ENCODE results near the gene AMZ1. TPM values are rescaled to one million over a fixed set of nuclear protein-coding genes. Genes with fewer than 3 reads are reported as not detected.
"Not testable (repeated sequence)": the region's sequence is repeated elsewhere in the genome, so short reads cannot be mapped to it uniquely, and the experiment has no call there.

The AMZ1 gene
- polyA plus RNA-seq, 3 donors from 2014 or later: 0.11 TPM; not detected in 2

GRCh38 chr7:2729031-2729892 lies 41.3 kb downstream of the AMZ1 start:
- Mint-ChIP-seq H3K4me1 (peaks cover 10 to 12% of the 10 kb centered on the region in 2 donors), H3K4me3 (no peak overlapping the region), H3K36me3 (peaks cover 8 to 40% (median 13%) of the 10 kb centered on the region in 3 donors), H3K27ac (peak overlapping the region in 1 of 6 donors; percentile 10), H3K27me3 (ENCODE audit: low read depth in 3 of 3) (peaks cover 0 to 4% (median 0%) of the 10 kb centered on the region in 3 donors), H3K9me3 (no peaks in the 10 kb centered on the region)
- no peak for DNase-seq

- Mint-ChIP-seq H3K9me3 (no peaks in the 10 kb centered on the region), H3K36me3 (peaks cover 8 to 40% (median 13%) of the 10 kb centered on the region in 3 donors), H3K27ac (peak overlapping the region in 1 of 6 donors; percentile 10), H3K4me3 (no peak overlapping the region), H3K4me1 (peaks cover 18 to 21% of the 10 kb centered on the region in 2 donors), H3K27me3 (ENCODE audit: low read depth in 3 of 3) (peaks cover 0 to 3% (median under 1%) of the 10 kb centered on the region in 3 donors)
- DNase-seq: no peak
Measured at GRCh38 chr7:2729893-2730716, 42.1 kb downstream of the AMZ1 start.

DNA sequence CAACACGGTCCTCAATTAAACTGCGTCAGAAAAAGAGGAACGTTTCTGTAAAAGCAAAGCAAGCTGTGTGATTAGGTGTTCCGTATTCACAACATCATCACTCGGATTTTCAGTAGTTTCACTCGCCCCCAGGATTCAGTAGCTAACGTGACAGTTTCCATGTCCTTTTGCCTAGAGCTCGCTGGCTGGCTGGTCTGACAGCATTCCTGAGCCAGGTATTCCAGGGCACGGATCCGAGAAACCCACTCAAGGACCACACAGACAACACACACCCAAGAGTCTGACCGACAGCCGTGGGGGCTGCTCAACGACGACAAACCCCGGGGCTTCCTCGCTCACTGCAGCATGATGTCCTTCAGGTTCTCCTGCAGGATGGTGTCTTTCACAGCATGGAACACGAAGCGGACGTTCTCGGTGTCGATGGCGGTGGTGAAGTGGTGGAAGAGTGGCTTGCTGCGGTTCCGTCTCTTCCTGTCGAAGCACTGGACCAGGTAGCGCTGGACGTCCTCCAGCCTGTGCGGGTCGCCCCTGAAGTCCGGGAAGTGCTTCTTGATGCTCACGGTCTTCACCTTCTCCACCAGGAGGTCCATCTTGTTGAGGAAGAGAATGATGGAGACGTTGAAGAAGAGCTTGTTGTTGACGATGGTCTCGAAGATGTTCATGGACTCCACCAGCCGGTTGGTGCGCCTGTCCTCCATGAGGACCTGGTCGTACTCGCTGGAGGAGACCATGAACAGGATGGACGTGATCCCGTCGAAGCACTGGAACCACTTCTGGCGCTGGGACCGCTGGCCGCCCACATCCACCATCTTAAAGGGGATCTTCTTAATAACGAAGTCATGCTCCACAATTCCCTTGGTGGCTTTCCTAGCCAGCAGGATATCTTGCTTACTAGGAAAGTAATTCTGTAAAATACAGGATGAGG lies 43.1 kb downstream of the AMZ1 start:
- peaks cover 21 to 29% of the 10 kb centered on the region in 2 donors for H3K4me1 Mint-ChIP-seq
- peaks cover 0 to 5% (median 3%) of the 10 kb centered on the region in 3 donors for H3K27me3 Mint-ChIP-seq (ENCODE audit: low read depth in 3 of 3)
- no peak for DNase-seq
- peaks cover 8 to 36% (median 13%) of the 10 kb centered on the region in 3 donors for H3K36me3 Mint-ChIP-seq
- H3K27ac Mint-ChIP-seq: no peak overlapping the region
- no peaks in the 10 kb centered on the region for H3K9me3 Mint-ChIP-seq
- H3K4me3 Mint-ChIP-seq: no peak overlapping the region

GRCh38 chr7:2732388-2732787 lies 44.4 kb downstream of the AMZ1 start:
- Mint-ChIP-seq H3K4me1 (peaks cover 22 to 29% of the 10 kb centered on the region in 2 donors), H3K36me3 (peaks cover 11 to 36% (median 13%) of the 10 kb centered on the region in 3 donors)

GRCh38 chr7:2732959-2733584 lies 45.1 kb downstream of the AMZ1 start:
- Mint-ChIP-seq H3K36me3 (peaks cover 11 to 36% (median 11%) of the 10 kb centered on the region in 3 donors), H3K27me3 (ENCODE audit: low read depth in 3 of 3) (peaks cover 0 to 7% (median 3%) of the 10 kb centered on the region in 3 donors), H3K9me3 (no peaks in the 10 kb centered on the region), H3K4me3 (no peak overlapping the region), H3K4me1 (peaks cover 22 to 30% of the 10 kb centered on the region in 2 donors), H3K27ac (no peak overlapping the region)
- DNase-seq: no peak

More at GRCh38 chr7:2732388-2732787, 44.4 kb downstream of the AMZ1 start:
- Mint-ChIP-seq H3K27me3 (ENCODE audit: low read depth in 3 of 3) (peaks cover 0 to 7% (median 3%) of the 10 kb centered on the region in 3 donors), H3K27ac (no peak overlapping the region), H3K4me3 (no peak overlapping the region), H3K9me3 (no peaks in the 10 kb centered on the region)
- no peak for DNase-seq

DNA sequence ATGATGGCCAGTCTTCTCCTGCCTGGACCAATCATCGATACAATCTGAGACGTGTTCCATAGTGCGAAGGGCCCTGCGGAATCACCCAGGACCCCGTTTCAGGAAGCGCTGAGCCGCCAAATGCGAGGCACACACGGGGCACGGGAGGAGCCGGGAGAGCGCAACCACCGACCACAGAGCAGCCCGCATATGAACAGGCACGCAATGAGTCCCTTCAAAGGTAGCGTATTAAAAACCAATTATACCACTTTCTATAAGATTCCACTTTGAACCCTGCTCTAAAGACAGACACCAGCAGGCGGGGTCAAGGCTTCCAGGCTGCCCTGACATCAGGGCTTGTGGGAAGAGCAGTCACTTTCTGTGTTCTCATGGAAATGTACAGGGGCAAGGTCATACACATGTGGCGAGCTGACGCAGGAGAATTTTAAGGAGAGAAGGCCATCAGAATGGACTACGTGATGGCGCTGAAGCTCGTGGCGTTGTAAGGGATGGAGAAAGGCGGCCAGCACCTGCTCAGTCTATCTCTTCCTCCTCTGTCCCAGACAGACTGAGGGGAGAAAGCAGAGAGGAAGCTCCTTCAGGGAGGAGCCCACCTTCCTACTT lies 46.2 kb downstream of the AMZ1 start:
- Mint-ChIP-seq H3K9me3 (no peaks in the 10 kb centered on the region), H3K27ac (peak overlapping the region in 1 of 6 donors; percentile 84), H3K4me3 (no peak overlapping the region), H3K36me3 (peaks cover 8 to 28% (median 11%) of the 10 kb centered on the region in 3 donors), H3K4me1 (peaks cover 24 to 34% of the 10 kb centered on the region in 2 donors), H3K27me3 (ENCODE audit: low read depth in 3 of 3) (peaks cover 0 to 7% (median 3%) of the 10 kb centered on the region in 3 donors)
- no peak for DNase-seq

GRCh38 chr7:2734751-2735571 lies 47.0 kb downstream of the AMZ1 start:
- Mint-ChIP-seq H3K27ac (no peak overlapping the region), H3K4me1 (peaks cover 24 to 34% of the 10 kb centered on the region in 2 donors), H3K27me3 (ENCODE audit: low read depth in 3 of 3) (peaks cover 0 to 8% (median 3%) of the 10 kb centered on the region in 3 donors), H3K9me3 (no peaks in the 10 kb centered on the region), H3K4me3 (peak overlapping the region in 1 of 5 donors; percentile 10), H3K36me3 (peaks cover 4 to 24% (median 11%) of the 10 kb centered on the region in 3 donors)
- no peak for DNase-seq

DNA sequence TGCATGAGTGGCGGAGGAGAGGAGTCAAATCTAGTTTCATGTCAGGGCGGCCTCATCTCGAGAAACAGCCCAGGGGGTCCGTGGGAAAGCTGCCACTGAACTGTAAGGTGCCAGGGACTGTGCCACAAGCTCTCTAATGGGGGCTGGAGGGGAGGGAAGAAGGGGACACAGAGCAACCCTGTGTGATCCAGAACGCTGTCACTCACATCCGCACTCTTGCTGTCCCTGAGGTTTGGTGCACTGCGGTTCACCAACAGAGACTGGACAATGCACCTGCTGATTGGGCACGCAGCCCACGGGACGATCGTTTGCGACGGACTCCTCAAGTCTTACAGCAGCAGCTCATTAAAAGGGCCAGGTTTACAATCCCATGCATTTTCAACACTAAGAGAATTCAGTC lies 47.7 kb downstream of the AMZ1 start:
- H3K36me3 Mint-ChIP-seq: peaks cover 0 to 19% (median 11%) of the 10 kb centered on the region in 3 donors
- H3K4me1 Mint-ChIP-seq: peaks cover 24 to 34% of the 10 kb centered on the region in 2 donors
- no peak for DNase-seq
- no peaks in the 10 kb centered on the region for H3K9me3 Mint-ChIP-seq
- H3K27ac Mint-ChIP-seq: no peak overlapping the region
- H3K4me3 Mint-ChIP-seq: no peak overlapping the region
- H3K27me3 Mint-ChIP-seq (ENCODE audit: low read depth in 3 of 3): peaks cover 2 to 8% (median 3%) of the 10 kb centered on the region in 3 donors

- no peaks in the 10 kb centered on the region for H3K9me3 Mint-ChIP-seq
- no peak overlapping the region for H3K4me3 Mint-ChIP-seq
- no peak for DNase-seq
- peaks cover 0 to 12% (median 11%) of the 10 kb centered on the region in 3 donors for H3K36me3 Mint-ChIP-seq
- H3K27ac Mint-ChIP-seq: no peak overlapping the region
- peaks cover 24 to 34% of the 10 kb centered on the region in 2 donors for H3K4me1 Mint-ChIP-seq
- peaks cover 2 to 8% (median 3%) of the 10 kb centered on the region in 3 donors for H3K27me3 Mint-ChIP-seq (ENCODE audit: low read depth in 3 of 3)
Measured at GRCh38 chr7:2736411-2736914, 48.5 kb downstream of the AMZ1 start.

DNA sequence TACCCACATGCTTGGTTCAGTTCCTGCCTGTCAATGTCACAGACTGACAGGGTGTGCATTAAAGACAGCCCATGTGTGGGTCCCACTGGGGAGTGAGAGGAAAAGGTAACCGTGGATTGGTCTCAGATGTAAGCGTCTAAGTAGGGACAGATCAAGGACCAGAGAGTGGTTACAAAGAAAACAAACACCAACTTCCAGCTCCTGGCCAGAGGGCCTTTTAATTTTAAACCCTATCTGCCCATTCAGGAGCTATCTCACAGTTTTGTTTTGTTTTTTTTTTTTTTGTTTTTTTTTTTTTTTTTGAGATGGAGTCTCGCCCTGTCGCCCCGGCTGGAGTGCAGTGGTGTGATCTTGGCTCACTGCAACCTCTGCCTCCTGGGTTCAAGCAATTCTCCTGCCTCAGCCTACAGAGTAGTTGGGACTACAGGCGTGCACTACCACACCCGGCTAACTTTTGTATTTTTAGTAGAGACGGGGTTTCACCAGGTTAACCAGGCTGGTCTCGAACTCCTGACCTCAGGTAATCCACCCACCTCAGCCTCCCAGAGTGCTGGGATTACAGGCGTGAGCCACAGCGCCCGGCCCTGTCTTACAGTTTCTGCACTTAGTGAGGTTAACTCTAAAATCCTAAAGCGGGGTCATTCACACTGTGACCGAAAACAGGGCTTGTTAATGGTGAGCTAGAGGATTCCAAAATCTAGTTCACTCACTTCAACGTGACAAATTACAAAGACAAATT lies 49.2 kb downstream of the AMZ1 start:
- H3K27me3 Mint-ChIP-seq (ENCODE audit: low read depth in 3 of 3); H3K4me3 Mint-ChIP-seq; H3K27ac Mint-ChIP-seq; H3K9me3 Mint-ChIP-seq; DNase-seq: not testable (repeated sequence)
- peaks cover 0 to 11% (median 5%) of the 10 kb centered on the region in 3 donors for H3K36me3 Mint-ChIP-seq
- peaks cover 24 to 34% of the 10 kb centered on the region in 2 donors for H3K4me1 Mint-ChIP-seq

All from immature natural killer cell (primary cell).